Coronary artery (tissue), 2 donors: Measurements from ENCODE around the gene SAMM50.
A peak's percentile ranks its signal among the peaks of the same experiment; 100 is the strongest.

Experiments used
- DNase-seq: peaks from one replicate; pipeline ENCODE4 v3.0.0-alpha.2; 2017; ENCODE audit warnings: low spot score
- H3K27ac ChIP-seq, 2 donors: fragments of 200-600 bp; sonication (generic); one replicate each; pipeline ENCODE4 v1.5.1; 2016 to 2019
- H3K4me3 ChIP-seq: fragments of 200-600 bp; sonication (generic); 2 replicates; pipeline ENCODE4 v1.5.1; 2016; ENCODE audit warnings: mild to moderate bottlenecking, moderate library complexity
- CTCF ChIP-seq: fragments of 200-600 bp; sonication (generic); IDR thresholded peaks from one replicate; pipeline ENCODE4 v1.5.1; 2019; ENCODE audit warnings: antibody characterized with exemption

Gene SAMM50

GRCh38 chr22:43994006-43994405, 38.8 kb downstream of the SAMM50 start:
- TF ChIP-seq CTCF: no peak
- Histone ChIP-seq H3K27ac (no peak overlapping the region), H3K4me3 (no peak overlapping the region)
- DNase-seq: no peak

GRCh38 chr22:43994416-43994815, 39.2 kb downstream of the SAMM50 start:
- H3K27ac ChIP-seq: no peak overlapping the region
- no peak overlapping the region for H3K4me3 ChIP-seq
- no peak for DNase-seq
- TF ChIP-seq CTCF: no peak

- Histone ChIP-seq H3K4me3 (no peak overlapping the region), H3K27ac (no peak overlapping the region)
- no peak for TF ChIP-seq CTCF
- no peak for DNase-seq
These were observed 39.9 kb downstream of the SAMM50 start for GRCh38 chr22:43995057-43995685.

- TF ChIP-seq CTCF: no peak
- Histone ChIP-seq H3K27ac (no peak overlapping the region), H3K4me3 (peak overlapping the region; percentile 43)
- DNase-seq: no peak
These were observed 40.5 kb downstream of the SAMM50 start for GRCh38 chr22:43995798-43996169.

- DNase-seq: no peak
These were observed 41.1 kb downstream of the SAMM50 start for GRCh38 chr22:43996170-43996980.

GRCh38 chr22:43996981-43997265, 41.7 kb downstream of the SAMM50 start:
- TF ChIP-seq CTCF: no peak
- no peak for DNase-seq
- Histone ChIP-seq H3K4me3 (no peak overlapping the region), H3K27ac (no peak overlapping the region)

More at GRCh38 chr22:43996170-43996980, 41.1 kb downstream of the SAMM50 start:
- peak overlapping the region; percentile 43 for H3K4me3 ChIP-seq
- no peak overlapping the region for H3K27ac ChIP-seq
- no peak for TF ChIP-seq CTCF

GRCh38 chr22:43998679-43999264, 43.5 kb downstream of the SAMM50 start:
- no peak overlapping the region for H3K4me3 ChIP-seq
- no peak overlapping the region for H3K27ac ChIP-seq
- no peak for DNase-seq
- TF ChIP-seq CTCF: no peak
